ENCODE results near the gene CST3. TPM values are rescaled to one million over a fixed set of nuclear protein-coding genes. Genes with fewer than 3 reads are reported as not detected.

CST3 gene
- total RNA-seq, 1 experiment from 2014 or later: 331 TPM

DNA sequence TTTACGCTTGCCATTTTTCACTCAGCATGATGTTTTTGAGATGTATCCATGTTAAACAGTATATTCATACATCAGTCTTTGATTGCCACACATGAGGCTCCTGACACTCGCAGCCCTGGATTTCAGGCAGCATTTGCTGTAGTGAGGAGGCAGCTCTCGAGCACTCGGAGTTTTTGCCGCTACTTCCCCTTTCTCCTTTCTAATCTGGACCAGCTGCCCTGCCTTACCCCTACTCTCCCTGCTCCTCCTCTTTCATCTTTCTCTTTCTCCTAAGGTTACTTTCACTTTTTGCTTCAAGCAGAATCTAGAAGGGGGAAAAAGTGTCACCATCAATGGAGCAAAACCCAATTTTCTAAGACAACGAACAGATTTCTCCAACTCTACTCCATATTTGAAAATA, 5.9 kb upstream of the CST3 start:
- intact Hi-C loops (cut with micrococcal nuclease): no loop called here
- Histone ChIP-seq H2AFZ (ENCODE audit: low read length) (no peak overlapping the region), H3K4me1 (ENCODE audit: insufficient read depth, low read length) (peaks cover 17% of the 10 kb centered on the region), H4K20me1 (ENCODE audit: low read length) (no peaks in the 10 kb centered on the region), H3K9me3 (ENCODE audit: low read length) (no peaks in the 10 kb centered on the region), H3K27ac (ENCODE audit: low read length) (no peak overlapping the region), H3K4me2 (ENCODE audit: low read length) (no peak overlapping the region), H3F3A (ENCODE audit: low read length, unreplicated experiment) (no peaks in the 10 kb centered on the region), H3K4me3 (ENCODE audit: low read length) (no peak overlapping the region), H3K9me2 (replicated peaks; ENCODE audit: low read length) (no peaks in the 10 kb centered on the region), H3K9ac (ENCODE audit: low read length) (no peak overlapping the region), H3K36me3 (ENCODE audit: low read depth, low read length) (no peaks in the 10 kb centered on the region), H3K79me2 (ENCODE audit: low read length) (no peaks in the 10 kb centered on the region), H3K27me3 (ENCODE audit: low read length) (no peaks in the 10 kb centered on the region)
- ATAC-seq: no peak
- POLR2A ChIA-PET (ENCODE audit: unreplicated experiment): no interaction called here
- TF ChIP-seq, protein P1, sequence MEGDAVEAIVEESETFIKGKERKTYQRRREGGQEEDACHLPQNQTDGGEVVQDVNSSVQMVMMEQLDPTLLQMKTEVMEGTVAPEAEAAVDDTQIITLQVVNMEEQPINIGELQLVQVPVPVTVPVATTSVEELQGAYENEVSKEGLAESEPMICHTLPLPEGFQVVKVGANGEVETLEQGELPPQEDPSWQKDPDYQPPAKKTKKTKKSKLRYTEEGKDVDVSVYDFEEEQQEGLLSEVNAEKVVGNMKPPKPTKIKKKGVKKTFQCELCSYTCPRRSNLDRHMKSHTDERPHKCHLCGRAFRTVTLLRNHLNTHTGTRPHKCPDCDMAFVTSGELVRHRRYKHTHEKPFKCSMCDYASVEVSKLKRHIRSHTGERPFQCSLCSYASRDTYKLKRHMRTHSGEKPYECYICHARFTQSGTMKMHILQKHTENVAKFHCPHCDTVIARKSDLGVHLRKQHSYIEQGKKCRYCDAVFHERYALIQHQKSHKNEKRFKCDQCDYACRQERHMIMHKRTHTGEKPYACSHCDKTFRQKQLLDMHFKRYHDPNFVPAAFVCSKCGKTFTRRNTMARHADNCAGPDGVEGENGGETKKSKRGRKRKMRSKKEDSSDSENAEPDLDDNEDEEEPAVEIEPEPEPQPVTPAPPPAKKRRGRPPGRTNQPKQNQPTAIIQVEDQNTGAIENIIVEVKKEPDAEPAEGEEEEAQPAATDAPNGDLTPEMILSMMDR (conservative IDR thresholded peaks at IDR 0.05; ENCODE audit: low read depth, low read length): no peak
- TF ChIP-seq EZH2 (IDR thresholded peaks at IDR 0.05; ENCODE audit: low read length, unreplicated experiment) (no peak), EZH2phosphoT487 (IDR thresholded peaks at IDR 0.05; ENCODE audit: borderline replicate concordance, low read length) (no peak)
- BruUV-seq (replicated peaks): no TSS peak
- no peak for DNase-seq
- CTCF ChIA-PET: no interaction called here

GRCh38 chr20:23641936-23642751, 4.4 kb upstream of the CST3 start:
- peak overlapping the region; percentile 21; the same call in 1 of the 2 replicates for H3K27ac ChIP-seq (ENCODE audit: low read length)
- H3K4me1 ChIP-seq (ENCODE audit: insufficient read depth, low read length): peaks cover 17% of the 10 kb centered on the region
- no peaks in the 10 kb centered on the region for H4K20me1 ChIP-seq (ENCODE audit: low read length)
- intact Hi-C loops (cut with micrococcal nuclease): no loop called here
- no peak for ATAC-seq
- no peaks in the 10 kb centered on the region for H3K9me2 ChIP-seq (replicated peaks; ENCODE audit: low read length)
- POLR2A ChIA-PET (ENCODE audit: unreplicated experiment): no interaction called here
- H2AFZ ChIP-seq (ENCODE audit: low read length): peak overlapping the region; percentile 40; the same call in 1 of the 2 replicates
- no TSS peak for BruUV-seq (replicated peaks)
- no peaks in the 10 kb centered on the region for H3K27me3 ChIP-seq (ENCODE audit: low read length)
- CTCF ChIA-PET: no interaction called here
- no peaks in the 10 kb centered on the region for H3F3A ChIP-seq (ENCODE audit: low read length, unreplicated experiment)
- no peak overlapping the region for H3K9ac ChIP-seq (ENCODE audit: low read length)
- no peaks in the 10 kb centered on the region for H3K9me3 ChIP-seq (ENCODE audit: low read length)
- TF ChIP-seq, protein P1 (conservative IDR thresholded peaks at IDR 0.05; ENCODE audit: low read depth, low read length): no peak
- no peak for TF ChIP-seq EZH2 (IDR thresholded peaks at IDR 0.05; ENCODE audit: low read length, unreplicated experiment)
- TF ChIP-seq EZH2phosphoT487 (IDR thresholded peaks at IDR 0.05; ENCODE audit: borderline replicate concordance, low read length): no peak
- peak overlapping the region; percentile 30 for H3K4me2 ChIP-seq (ENCODE audit: low read length)
- H3K36me3 ChIP-seq (ENCODE audit: low read depth, low read length): no peaks in the 10 kb centered on the region
- H3K4me3 ChIP-seq (ENCODE audit: low read length): no peak overlapping the region
- H3K79me2 ChIP-seq (ENCODE audit: low read length): peaks cover 5% of the 10 kb centered on the region
- DNase-seq: peak; percentile 75
